GM06990 (cell line): ENCODE measurements around the gene MSANTD2.

Source experiments
- DNase-seq: peaks from one replicate; pipeline ENCODE4 v3.0.0-alpha.2; 2011; ENCODE audit not compliant: insufficient read length; ENCODE audit errors: extremely low read depth
- H3K27me3 ChIP-seq: replicated peaks from 2 replicates; pipeline ENCODE4 v1.6.0; 2011; ENCODE audit warnings: low read length; ENCODE audit not compliant: control insufficient read depth, insufficient read depth
- H3K36me3 ChIP-seq: 2 replicates; pipeline ENCODE4 v1.5.1; 2011; ENCODE audit warnings: low read length; ENCODE audit not compliant: control insufficient read depth, insufficient read depth
- H3K4me3 ChIP-seq: replicated peaks from 2 replicates; pipeline ENCODE4 v1.5.1; 2011; ENCODE audit warnings: low read depth, mild to moderate bottlenecking, control low read depth, low read length
- TF ChIP-seq, protein P1 (sequence below): IDR thresholded peaks from 2 replicates; pipeline ENCODE4 v1.5.1; 2011; ENCODE audit warnings: low read length, control low read depth, mild to moderate bottlenecking, inconsistent platforms; ENCODE audit not compliant: insufficient read depth, poor library complexity, severe bottlenecking

The MSANTD2 gene

DNA sequence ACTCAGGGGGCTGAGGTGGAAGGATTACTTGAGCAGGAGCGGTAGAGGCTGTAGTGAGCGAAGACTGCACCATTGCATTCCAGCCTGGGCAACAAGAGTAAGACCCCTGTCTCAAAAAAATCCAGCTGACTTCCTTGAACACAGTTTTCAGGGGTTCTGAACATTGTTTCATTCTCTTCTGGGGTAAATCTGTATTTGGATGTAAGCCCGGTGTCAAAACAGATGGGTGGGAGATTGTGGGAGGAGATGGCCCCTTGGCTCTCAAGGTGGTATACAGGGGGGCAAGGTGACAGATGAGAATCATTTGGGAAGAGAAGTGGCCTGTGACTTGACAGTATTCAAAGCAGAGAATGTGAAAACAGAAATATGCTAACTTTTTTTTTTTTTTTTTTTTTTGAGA is 42.9 kb downstream of the MSANTD2 start:
- DNase-seq = no peak
- TF ChIP-seq, protein P1, sequence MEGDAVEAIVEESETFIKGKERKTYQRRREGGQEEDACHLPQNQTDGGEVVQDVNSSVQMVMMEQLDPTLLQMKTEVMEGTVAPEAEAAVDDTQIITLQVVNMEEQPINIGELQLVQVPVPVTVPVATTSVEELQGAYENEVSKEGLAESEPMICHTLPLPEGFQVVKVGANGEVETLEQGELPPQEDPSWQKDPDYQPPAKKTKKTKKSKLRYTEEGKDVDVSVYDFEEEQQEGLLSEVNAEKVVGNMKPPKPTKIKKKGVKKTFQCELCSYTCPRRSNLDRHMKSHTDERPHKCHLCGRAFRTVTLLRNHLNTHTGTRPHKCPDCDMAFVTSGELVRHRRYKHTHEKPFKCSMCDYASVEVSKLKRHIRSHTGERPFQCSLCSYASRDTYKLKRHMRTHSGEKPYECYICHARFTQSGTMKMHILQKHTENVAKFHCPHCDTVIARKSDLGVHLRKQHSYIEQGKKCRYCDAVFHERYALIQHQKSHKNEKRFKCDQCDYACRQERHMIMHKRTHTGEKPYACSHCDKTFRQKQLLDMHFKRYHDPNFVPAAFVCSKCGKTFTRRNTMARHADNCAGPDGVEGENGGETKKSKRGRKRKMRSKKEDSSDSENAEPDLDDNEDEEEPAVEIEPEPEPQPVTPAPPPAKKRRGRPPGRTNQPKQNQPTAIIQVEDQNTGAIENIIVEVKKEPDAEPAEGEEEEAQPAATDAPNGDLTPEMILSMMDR = no peak
- Histone ChIP-seq H3K4me3 (no peak overlapping the region), H3K36me3 (peaks cover 4% of the 10 kb centered on the region; the same call in 1 of the 2 replicates), H3K27me3 (no peaks in the 10 kb centered on the region)

DNA sequence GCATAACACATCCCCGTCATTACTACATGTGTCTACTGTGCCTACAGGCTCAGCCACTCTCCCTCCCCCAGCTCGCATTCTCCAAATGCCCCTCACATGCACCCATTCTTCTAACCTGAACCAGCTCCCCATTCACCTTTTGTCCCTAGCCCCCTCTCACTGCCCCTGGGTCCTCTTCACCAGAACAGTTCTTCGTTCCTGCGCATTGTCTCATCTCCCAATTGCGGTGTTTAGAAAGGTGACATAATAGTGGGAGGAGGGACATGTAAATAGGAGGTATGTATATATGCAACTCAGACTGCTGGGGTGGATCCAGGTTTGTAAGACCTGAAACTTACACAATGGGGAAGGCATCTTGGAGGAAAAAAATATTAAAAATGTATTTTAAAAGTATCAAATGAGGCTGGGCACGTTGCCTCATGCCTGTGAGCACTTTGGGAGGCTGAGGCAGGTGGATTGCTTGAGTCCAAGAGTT is 43.4 kb downstream of the MSANTD2 start:
- TF ChIP-seq, protein P1 = no peak
- no peak for DNase-seq
- Histone ChIP-seq H3K4me3 (no peak overlapping the region), H3K36me3 (peaks cover 4% of the 10 kb centered on the region; the same call in 1 of the 2 replicates), H3K27me3 (no peaks in the 10 kb centered on the region)

DNA sequence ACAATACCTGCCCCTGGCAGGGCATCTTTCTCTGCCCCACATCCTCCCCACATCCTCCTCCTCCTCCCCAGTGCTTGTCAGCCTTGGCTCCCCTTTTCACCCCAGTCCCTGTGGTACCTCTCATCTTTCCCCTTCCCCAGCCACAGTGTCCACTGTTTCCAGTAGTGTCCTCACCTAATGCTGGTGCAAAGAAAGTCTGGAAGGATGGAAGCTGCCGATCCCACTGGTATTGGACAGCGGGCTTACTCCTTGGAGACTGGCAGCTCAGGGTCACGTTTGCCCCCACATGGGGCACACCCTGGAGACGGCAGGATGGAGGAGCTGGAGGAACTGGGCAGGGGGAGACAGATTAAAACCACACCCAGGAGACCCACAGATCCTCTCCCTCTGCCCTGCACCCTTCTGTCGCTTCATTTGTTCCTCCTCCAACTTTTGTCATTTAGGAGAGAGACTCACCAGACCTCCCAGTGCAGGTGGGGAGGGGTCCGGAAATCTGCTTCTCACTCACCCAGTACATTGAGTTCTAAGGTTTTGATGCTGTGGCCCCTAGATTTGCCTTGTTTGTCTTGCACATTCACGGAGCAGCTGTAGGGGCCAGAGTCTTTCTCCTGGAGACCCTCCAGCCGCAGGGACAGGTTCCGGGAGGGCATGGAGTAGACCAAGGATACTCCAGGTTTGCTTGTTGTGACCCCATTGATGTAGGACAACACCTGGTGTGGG is 44.0 kb downstream of the MSANTD2 start:
- no peaks in the 10 kb centered on the region for H3K27me3 ChIP-seq
- H3K36me3 ChIP-seq = peaks cover 4% of the 10 kb centered on the region; the same call in 1 of the 2 replicates
- no peak overlapping the region for H3K4me3 ChIP-seq
- DNase-seq = no peak
- TF ChIP-seq, protein P1 = no peak

DNA sequence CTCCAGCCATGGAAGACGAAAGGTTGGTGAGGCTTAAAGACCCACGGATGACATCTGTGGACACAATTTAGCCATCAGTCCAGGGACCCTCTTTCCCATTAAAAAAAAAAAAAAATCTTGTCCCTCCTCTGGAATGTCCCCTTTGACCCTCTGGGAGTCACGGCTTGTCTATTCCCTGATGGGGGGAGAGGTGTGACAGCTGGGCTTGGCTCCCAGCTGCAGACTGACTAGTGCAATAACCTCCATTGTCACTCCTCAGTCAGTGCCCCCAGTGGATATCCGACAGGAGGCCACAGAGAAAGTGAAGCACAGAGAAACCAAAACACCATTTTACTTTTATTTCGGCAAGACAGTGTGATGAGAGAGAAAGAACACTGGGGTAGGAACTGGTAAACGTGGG is 45.5 kb downstream of the MSANTD2 start:
- TF ChIP-seq, protein P1 = no peak
- DNase-seq = no peak
- Histone ChIP-seq H3K36me3 (peaks cover 4% of the 10 kb centered on the region; the same call in 1 of the 2 replicates), H3K27me3 (no peaks in the 10 kb centered on the region), H3K4me3 (no peak overlapping the region)

DNA sequence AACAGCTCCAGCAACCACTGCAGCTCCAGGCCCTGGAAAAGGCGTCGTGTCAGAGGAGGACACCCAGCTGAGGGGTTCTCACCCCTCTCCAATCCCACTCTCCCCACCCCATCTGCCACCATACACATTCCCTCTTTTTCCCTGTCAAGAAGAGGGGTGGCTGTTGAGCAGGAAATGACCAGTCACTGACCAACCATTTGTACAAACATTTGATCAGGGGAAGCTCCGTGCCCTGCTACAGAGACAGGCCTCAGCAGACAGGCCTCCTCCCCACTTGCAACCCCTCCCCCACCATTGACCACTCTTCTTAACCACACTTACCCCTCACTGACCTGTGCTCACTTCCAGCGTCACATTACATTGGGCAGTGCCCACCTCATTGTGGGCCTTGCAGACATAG is 45.9 kb downstream of the MSANTD2 start:
- TF ChIP-seq, protein P1 = no peak
- no peak for DNase-seq
- H3K27me3 ChIP-seq = no peaks in the 10 kb centered on the region
- H3K36me3 ChIP-seq = peaks cover 4% of the 10 kb centered on the region; the same call in 1 of the 2 replicates
- H3K4me3 ChIP-seq = no peak overlapping the region

DNA sequence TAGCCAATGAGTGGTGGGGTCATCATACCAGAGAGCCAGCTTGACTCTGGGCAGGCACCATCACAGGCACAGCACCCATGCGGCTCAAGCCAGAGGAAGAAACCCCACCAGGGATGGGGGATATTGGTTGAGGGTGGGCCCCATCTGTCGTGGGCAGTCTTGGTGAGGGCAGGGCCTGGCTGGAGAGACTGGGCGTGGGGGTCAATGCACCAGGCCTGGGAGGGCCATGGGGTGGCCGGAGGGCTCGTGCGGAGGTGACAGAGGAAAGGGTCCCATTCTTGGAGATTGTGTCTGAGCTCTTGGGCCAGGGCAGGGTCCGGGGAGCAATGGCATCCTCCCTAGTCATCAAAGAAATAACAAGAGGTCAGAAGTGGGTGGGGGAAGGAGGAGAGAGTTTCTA is 46.6 kb downstream of the MSANTD2 start:
- Histone ChIP-seq H3K27me3 (no peaks in the 10 kb centered on the region), H3K4me3 (no peak overlapping the region), H3K36me3 (peaks cover 4% of the 10 kb centered on the region; the same call in 1 of the 2 replicates)
- TF ChIP-seq, protein P1 = no peak
- no peak for DNase-seq
